Left renal cortex interstitium (tissue), 4 donors: ENCODE measurements around the gene GPR32. TPM values are rescaled to one million over a fixed set of nuclear protein-coding genes. Genes with fewer than 3 reads are reported as not detected.
"Not testable (repeated sequence)": the region's sequence is repeated elsewhere in the genome, so short reads cannot be mapped to it uniquely, and the experiment has no call there.

Experiments used
- DNase-seq, 4 donors: peaks; one replicate each; pipeline ENCODE4 v3.0.0-alpha.2; 2013; ENCODE audit warnings: low read depth in 4 of 4, low spot score in 2 of 4, missing footprints in 1 of 4
- polyA plus RNA-seq, 4 donors: library from polyadenylated mRNA; unstranded; fragments of 120-200 nt; gene quantifications; one replicate each; pipeline ENCODE4 v1.2.1, GENCODE V29; 2013; ENCODE audit not compliant: insufficient read length in 4 of 4

GPR32 gene
- polyA plus RNA-seq, 4 donors: not detected

- no peak for DNase-seq
Observed at GRCh38 chr19:50797781-50798658, 27.8 kb downstream of the GPR32 start.

DNA sequence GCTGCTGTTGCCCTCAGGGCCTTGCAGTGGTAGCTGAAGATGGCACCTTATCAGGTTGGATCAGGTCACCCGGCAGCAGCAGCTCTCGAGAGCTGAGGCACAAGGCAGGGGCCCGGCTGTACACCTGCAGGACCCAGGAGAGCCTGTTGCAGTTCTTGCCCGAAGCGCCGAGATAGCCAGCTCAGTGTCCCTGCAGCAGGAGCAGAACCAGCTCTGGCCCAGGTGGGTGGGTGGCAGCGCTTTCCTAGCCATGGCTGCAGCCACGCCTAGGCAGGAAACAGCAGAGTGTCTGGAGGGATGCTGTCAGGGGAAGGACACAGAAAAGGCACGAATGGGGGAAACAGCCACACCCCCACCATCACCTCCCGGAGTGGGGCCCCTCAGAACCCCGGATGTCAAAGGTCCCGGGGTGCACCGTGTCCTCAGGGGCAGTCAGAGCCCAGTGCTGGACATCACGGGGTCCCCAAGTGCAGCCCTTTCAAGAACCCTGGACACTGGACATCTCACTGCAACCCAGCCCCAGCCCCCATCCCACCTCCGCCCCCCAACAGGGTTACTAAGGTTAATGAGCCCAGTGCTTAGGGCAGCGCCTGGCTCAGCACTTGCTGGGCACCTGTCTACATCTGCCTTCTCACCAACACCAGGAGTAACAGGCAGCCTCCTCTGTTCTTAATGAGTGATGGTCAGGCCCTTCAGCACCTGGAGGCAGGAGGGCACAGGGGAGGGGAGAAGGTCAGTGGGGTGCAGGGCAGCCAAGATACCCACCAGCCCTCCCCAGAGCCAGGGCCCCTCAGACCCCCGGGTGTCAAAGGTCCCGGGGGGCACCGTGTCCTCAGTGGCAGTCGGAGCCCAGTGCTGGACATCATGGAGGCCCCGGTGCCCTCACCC is 28.6 kb downstream of the GPR32 start:
- DNase-seq: no peak

- no peak for DNase-seq
Observed at GRCh38 chr19:50799547-50799851, 29.2 kb downstream of the GPR32 start.

GRCh38 chr19:50801107-50801506 is 30.8 kb downstream of the GPR32 start:
- no peak for DNase-seq

DNA sequence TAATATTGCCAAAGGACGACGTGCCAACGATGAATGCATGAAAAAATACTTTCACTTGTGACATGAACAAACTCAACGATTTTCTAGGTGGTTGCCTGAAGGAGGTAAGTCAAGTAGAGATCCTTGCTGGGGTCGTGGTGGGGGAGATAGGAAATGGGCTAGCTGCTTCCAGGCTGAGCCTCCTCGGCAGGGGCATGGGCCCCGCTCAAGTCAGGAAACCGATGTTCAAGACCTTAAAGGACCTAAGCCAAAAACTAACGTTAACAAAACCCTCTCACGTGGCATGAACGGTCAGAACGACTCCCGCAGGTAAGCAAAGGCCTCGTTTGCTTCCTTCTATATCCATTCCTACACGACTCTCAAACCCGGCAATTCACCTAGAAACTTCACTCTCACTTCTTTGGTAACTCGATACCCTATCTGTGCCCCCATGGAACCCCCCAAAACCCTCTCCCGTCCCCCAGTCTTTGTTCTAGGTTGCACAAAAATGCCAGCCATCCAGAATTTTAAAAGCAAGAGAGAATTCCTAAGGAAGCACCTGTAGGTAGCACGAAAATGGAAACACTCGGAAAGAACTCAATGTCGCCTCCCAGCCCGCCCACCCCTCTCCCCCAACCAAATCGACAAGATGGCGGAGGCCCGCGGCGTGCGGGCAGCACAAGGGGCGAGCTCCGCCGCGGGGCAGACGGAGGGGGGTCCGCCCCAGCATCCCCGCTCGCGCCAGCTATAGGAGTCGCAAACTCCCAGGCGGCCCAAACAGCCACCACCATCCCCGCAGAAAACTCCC is 33.6 kb downstream of the GPR32 start:
- DNase-seq: no peak

DNA sequence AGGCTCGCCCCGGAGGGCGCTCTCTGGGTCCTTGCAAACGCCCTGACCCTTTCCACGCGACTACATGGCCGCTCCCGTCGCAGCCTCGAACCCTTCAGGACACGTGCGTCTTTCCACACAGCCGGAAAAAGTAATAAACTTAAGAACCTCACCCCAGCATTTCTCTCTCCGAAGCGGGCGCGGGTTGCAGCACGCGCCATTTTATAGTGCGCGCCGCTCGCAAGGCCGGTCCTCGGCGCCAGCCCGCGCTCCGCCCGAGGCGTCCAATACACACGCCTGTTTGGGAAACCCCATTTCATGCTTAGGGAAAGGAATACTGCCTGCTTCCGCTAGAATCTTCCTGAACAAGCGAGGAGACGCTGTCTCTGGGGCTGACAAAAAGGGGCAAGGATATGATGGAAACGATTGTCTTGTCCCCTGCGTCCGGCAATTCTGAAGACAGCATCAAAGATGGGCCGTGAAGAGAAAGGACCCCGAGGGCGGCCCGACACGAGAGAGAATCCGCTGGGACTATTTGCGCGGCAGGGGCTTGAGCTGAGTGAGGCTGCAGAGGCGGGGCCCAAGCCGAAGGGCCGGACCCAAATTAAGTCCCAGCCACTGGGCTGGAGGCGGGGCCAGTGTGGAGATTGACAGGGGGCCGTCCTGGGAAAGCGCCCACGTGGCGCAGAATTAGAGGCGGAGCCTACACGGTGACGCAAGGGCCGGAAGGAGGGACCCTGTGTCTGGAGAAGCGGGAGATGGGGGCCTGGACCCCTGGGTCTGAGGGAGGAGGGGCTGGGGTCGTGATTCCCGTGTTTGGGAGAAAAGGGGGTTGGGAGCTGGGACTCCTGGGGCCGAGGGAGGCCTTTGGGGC is 34.4 kb downstream of the GPR32 start:
- peak; percentile 98 to 99 (median 98) for DNase-seq

DNA sequence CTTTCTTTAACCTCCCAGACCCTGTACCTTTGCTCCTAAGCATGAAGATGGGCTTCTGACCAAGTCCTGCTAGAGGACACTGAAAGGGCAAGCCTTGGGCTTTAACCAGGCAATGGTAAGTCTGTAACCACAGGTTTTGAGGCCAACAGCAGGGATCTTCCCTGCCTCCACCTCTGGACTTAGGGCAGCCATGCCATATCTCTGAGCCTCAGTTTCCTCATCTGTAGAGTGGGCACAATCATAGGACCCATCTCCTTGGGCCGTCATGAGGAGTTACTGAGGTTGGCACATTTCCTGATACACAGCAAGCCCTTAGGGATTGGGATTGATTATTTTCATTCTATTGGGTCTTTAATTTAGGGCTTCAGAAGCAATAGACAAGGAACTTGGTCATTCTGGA is 38.6 kb downstream of the GPR32 start:
- no peak for DNase-seq

- not testable (repeated sequence) for DNase-seq
Observed at GRCh38 chr19:50811622-50812238, 41.5 kb downstream of the GPR32 start.

DNA sequence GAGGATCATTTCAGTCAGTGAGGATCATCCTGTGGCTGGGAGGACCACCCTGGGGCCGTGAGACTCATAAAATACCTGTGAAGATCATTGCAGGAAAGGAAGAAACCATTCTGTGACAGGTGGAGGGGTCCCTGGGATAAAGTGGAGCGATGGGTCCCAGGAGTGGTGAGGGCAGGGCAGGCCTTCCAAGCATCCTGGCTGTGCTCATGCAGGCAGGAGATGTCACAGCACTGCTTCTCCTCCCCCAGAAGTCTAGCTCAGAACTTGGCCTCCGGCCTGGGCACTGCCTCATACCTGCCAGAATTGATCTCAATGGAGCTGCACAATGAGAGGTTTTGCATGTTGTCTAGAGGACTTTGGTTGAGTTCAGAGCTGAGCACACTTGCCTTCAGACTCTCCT is 42.2 kb downstream of the GPR32 start:
- DNase-seq: no peak

- DNase-seq: no peak
Observed at GRCh38 chr19:50814883-50815282, 44.6 kb downstream of the GPR32 start.

GRCh38 chr19:50815439-50815838 is 45.2 kb downstream of the GPR32 start:
- DNase-seq: no peak

GRCh38 chr19:50817941-50818858 is 47.9 kb downstream of the GPR32 start:
- DNase-seq: no peak

GRCh38 chr19:50818859-50819472 is 48.7 kb downstream of the GPR32 start:
- no peak for DNase-seq

DNA sequence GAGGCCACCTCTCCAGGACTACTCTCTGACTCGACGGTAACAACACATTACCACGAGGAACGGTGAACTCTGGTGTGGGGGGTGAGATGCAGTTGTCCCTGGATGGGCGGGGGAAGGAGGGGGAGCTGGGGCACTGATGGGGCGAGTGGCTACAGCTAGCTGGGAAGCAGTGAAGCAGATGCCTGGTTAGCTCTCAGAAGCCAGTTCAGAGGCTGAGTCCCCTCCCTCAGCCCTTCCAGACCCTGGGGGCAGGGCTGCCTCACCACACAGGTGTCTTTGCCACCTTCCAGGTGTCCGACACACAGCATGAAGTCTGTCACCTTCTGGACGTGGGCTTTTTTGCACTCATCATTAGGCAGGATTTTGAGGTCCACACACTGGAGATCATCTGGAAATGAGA is 49.4 kb downstream of the GPR32 start:
- no peak for DNase-seq

DNA sequence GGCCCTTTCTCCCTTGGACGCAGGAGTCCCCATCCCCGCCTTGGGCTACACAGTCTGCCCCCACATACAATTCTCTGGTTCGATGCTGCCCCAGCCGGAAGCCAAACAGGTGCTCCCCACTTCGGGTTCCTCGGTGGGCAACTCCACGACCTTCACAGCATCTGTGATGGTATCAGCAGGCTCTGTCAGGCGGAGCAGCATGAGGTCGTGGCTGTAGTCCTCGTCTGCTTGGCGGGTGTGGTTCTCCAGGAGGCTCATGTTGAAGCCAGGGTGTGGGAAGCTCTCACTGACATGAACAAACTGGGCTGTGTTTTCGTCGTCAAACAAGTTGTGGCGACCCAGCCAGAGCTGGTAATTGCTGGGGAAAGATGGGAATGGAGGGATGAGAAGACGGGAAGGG is 49.8 kb downstream of the GPR32 start:
- DNase-seq: no peak

DNA sequence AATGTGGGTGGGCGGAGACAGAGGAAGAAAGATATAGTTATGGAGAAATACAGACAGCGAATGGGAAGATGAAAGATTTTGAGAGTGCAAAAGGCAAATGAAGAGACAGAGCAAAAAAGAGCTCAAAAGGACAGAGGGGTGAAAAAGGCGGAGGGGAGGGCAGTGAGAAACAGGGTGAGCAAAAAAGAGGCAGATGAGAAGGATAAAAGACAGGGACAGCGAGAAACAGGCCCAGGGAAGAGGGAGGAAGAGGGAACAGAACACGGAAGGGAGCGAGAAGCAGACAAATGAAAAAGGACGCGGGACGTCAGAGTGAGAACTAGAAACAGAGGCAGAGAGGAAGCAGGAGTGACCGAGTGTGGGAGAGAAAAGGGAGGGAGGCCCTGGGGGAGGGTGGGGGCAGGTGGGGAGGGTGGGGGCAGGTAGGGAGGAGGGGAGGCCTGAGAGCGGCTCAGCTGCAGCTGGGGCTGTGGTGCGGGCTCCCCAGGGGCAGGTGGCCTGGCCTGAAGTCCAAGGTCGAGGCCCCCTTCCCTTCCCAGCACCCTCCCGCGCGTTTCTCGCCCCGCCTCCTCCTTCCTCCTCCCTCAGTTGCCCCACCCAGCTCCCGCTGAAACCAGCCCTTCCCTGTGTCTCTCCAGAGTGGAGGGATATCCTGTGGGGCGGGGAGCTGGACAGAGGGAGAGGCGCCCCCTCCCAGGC is 50.4 kb downstream of the GPR32 start:
- DNase-seq: no peak

GRCh38 chr19:50821248-50821612 is 51.0 kb downstream of the GPR32 start:
- no peak for DNase-seq
